Heart left ventricle (tissue), 16 donors: ENCODE results near the gene TNIK. TPM values are rescaled to one million over a fixed set of nuclear protein-coding genes. Genes with fewer than 3 reads are reported as not detected.

Source experiments
- ATAC-seq, 4 donors: fragments of 200-7000 bp; cut with Tn5 transposase; one replicate each; pipeline ENCODE4 v1.9.1; 2020 to 2022; ENCODE audit warnings: moderate library complexity in 4 of 4, mild to moderate bottlenecking in 3 of 4, moderate number of reproducible peaks in 1 of 4
- DNase-seq, 5 donors: peaks; one replicate each; pipeline ENCODE4 v3.0.0-alpha.2; 2020
- H3K27ac ChIP-seq, 12 donors: fragments of 200-600 bp; sonication (generic) in 4 of 12; one replicate each; pipeline versions ENCODE4 v1.5.0 to v1.8.0; 2016 to 2022; ENCODE audit warnings: mild to moderate bottlenecking in 2 of 12
- H3K27me3 ChIP-seq, 9 donors: fragments of 200-600 bp; sonication (generic) in 2 of 9; one replicate each; pipeline versions ENCODE4 v1.5.1 to v1.8.0; 2016 to 2022; ENCODE audit warnings: mild to moderate bottlenecking in 3 of 9
- H3K36me3 ChIP-seq, 9 donors: fragments of 200-600 bp; sonication (generic) in 2 of 9; one replicate each; pipeline versions ENCODE4 v1.5.0 to v1.8.0; 2018 to 2022; ENCODE audit warnings: mild to moderate bottlenecking in 2 of 9
- H3K4me1 ChIP-seq, 12 donors: fragments of 200-600 bp; sonication (generic) in 4 of 12; one replicate each; pipeline versions ENCODE4 v1.5.0 to v1.8.0; 2016 to 2022; ENCODE audit warnings: mild to moderate bottlenecking in 3 of 12
- H3K4me3 ChIP-seq, 12 donors: fragments of 200-600 bp; sonication (generic) in 4 of 12; one replicate each; pipeline versions ENCODE4 v1.5.0 to v1.8.0; 2017 to 2022; ENCODE audit warnings: mild to moderate bottlenecking in 9 of 12, moderate library complexity in 4 of 12
- H3K9me3 ChIP-seq, 12 donors: fragments of 200-600 bp; sonication (generic) in 4 of 12; one replicate each; pipeline versions ENCODE4 v1.5.0 to v1.8.0; 2016 to 2022; ENCODE audit warnings: mild to moderate bottlenecking in 1 of 12
- POLR2A ChIP-seq, 2 donors: fragments of 450-650 bp; IDR thresholded peaks; one replicate each; pipeline ENCODE4 v1.6.1; 2017; ENCODE audit warnings: antibody characterized with exemption in 2 of 2, mild to moderate bottlenecking in 2 of 2, moderate library complexity in 2 of 2
- WGBS, 4 donors: extraction: QIAGEN DNeasy Blood & Tissue Kit in 2 of 4; methylation state at CpG; one replicate each; pipeline versions ENCODE4 v1.1.5 to v1.1.7; 2013 to 2018; 5-methylcytosine and 5-hydroxymethylcytosine counted together
- intact Hi-C, 10 donors: fragments of 100-400 bp; cut with DNase I; formaldehyde crosslinking; loops; one replicate each; pipeline versions ENCODE4 v1.11.1 to v1.14.2; 2022
- polyA plus RNA-seq, 2 donors: library from polyadenylated mRNA; stranded (reverse); fragments of 200-250 nt; gene quantifications; one replicate each; pipeline ENCODE4 v1.2.3, GENCODE V29; 2013
- total RNA-seq, 9 donors: library from RNA; depleted of rRNA in 2 of 9; stranded (reverse); fragments of >200 nt in 2 of 9; fragmentation: NEBNext Ultra II Directional in 3 of 9; extraction: Animal tissue kit (Norgen Biotek cat#: 25700) in 3 of 9; gene quantifications; one replicate each; pipeline versions ENCODE4 v1.1.0 to v1.2.4, GENCODE V29; 2016 to 2023
- TF ChIP-seq, protein P1 (sequence below), 12 donors: fragments of 200-600 bp; sonication (generic) in 4 of 12; IDR thresholded peaks; one replicate each; pipeline versions ENCODE4 v1.5.0 to v1.8.0; 2018 to 2022; ENCODE audit warnings: antibody characterized with exemption in 12 of 12, mild to moderate bottlenecking in 5 of 12
- donor health status: ischemic (EF 13 %, LVEDD 7.1; RV severe dilation, severe dysfunction).
- donor health status: healthy with polysubstance abuse.
- donor health status: DM: no; HTN: yes; CAD: no.
- donor health status: DM: no; HTN: no; CAD: no.
- donor health status: ischemic (EF 25% LVEDD 6.9; RV normal size, moderate dysfunction).
- donor health status: ischemic (EF 25% LVEDD 5.7; RV mildly dilated, moderate dysfunction).
- donor health status: healthy.
- donor health status: DM: yes; HTN: yes; CAD: no.
- donor health status: ischemic (EF 35%, LVEDD 5.7; RV mildly dilated, moderate dysfunction).
- donor health status: nonischemic (EF 11% LVEDD 7.7; RV severe dilation, severe dysfunction).
- donor health status: DM: yes; HTN: yes; CAD: no.
- donor health status: PGD.
- donor health status: ischemic (EF 29% LVEDD 5.4; RV normal size, mild dysfunction).
- donor health status: nonischemic (EF 23%, LVEDD 6.1; RV moderate dilation, normal function).

Gene TNIK
- total and polyA plus RNA-seq, 11 donors: 12.3 to 51.6 (median 32.4) TPM

DNA sequence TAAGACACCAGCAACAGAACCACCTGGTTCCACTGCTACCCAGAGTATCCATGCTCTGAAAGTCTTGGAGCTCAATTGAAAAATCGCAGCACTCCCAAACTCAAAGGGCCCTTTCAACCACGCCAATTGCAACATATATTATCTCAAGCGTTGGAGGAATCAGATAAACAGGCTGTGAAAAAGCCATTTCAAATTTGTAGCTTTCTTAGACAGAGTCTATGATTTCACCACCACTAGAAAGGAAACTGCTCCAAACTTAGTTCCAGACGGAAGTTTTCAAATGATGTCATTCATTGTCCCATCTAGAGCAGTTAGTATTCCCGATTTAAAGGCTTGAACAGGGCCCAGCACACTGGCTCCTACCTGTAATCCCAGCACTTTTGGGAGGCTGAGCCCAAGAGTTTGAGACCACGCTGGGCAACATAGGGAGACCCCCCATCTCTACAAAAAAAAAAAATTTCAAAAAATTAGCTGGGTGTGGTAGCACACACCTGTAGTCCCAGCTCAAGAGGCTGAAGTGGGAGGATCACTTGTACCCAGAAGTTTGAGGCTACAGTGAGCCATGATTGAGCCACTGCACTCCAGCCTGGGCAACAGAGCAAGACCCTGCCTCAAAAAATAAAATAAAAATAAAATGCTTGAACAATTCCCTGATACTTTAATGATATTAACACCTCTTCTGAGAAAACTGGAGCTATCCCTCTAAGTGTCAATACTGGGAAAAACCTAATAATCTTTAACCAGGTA lies 16.8 kb downstream of the TNIK start:
- peak in 3 of 4 donors; percentile 63 to 82 (median 67) for ATAC-seq
- peaks cover 0 to 26% (median 6%) of the 10 kb centered on the region in 12 donors for H3K4me1 ChIP-seq
- no peaks in the 10 kb centered on the region for H3K27me3 ChIP-seq
- no peak overlapping the region for H3K27ac ChIP-seq
- no peaks in the 10 kb centered on the region for H3K9me3 ChIP-seq
- TF ChIP-seq POLR2A (IDR thresholded peaks at IDR 0.05): no peak
- TF ChIP-seq, protein P1, sequence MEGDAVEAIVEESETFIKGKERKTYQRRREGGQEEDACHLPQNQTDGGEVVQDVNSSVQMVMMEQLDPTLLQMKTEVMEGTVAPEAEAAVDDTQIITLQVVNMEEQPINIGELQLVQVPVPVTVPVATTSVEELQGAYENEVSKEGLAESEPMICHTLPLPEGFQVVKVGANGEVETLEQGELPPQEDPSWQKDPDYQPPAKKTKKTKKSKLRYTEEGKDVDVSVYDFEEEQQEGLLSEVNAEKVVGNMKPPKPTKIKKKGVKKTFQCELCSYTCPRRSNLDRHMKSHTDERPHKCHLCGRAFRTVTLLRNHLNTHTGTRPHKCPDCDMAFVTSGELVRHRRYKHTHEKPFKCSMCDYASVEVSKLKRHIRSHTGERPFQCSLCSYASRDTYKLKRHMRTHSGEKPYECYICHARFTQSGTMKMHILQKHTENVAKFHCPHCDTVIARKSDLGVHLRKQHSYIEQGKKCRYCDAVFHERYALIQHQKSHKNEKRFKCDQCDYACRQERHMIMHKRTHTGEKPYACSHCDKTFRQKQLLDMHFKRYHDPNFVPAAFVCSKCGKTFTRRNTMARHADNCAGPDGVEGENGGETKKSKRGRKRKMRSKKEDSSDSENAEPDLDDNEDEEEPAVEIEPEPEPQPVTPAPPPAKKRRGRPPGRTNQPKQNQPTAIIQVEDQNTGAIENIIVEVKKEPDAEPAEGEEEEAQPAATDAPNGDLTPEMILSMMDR (IDR thresholded peaks at IDR 0.05): no peak
- no peak for DNase-seq
- no peaks in the 10 kb centered on the region for H3K36me3 ChIP-seq
- H3K4me3 ChIP-seq: no peak overlapping the region
- intact Hi-C loops: no loop called here
- 40 to 58% (median 45%) methylated on average over 6 of the region's 6 CpGs for WGBS, 4 donors

DNA sequence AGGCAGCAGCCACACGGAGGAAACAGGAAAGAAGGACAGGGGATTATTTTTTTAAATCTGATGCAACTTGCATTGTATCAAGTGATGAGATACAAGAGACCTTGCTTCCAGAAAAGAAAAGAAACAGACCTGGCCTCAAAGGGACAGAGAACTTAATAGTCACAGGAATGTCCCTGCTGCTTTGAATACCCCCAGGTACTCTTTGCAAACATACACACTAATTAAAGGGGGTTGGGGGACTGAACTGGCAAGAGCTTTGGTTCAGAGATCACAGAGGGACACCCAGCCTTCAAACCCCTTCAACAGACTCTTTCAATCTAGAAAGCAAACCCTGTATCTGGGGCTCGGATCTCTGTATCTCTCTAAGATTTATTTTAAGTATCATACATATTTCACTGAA lies 18.0 kb downstream of the TNIK start:
- WGBS, 4 donors: 39 to 46% (median 43%) methylated on average over 2 of the region's 2 CpGs
- H3K9me3 ChIP-seq: no peaks in the 10 kb centered on the region
- H3K27ac ChIP-seq: no peak overlapping the region
- no peak for TF ChIP-seq POLR2A (IDR thresholded peaks at IDR 0.05)
- TF ChIP-seq, protein P1 (IDR thresholded peaks at IDR 0.05): no peak
- intact Hi-C loops: no loop called here
- no peak overlapping the region for H3K4me3 ChIP-seq
- no peak for DNase-seq
- H3K36me3 ChIP-seq: no peaks in the 10 kb centered on the region
- H3K4me1 ChIP-seq: peaks cover 0 to 26% (median 5%) of the 10 kb centered on the region in 12 donors
- no peaks in the 10 kb centered on the region for H3K27me3 ChIP-seq
- no peak for ATAC-seq

DNA sequence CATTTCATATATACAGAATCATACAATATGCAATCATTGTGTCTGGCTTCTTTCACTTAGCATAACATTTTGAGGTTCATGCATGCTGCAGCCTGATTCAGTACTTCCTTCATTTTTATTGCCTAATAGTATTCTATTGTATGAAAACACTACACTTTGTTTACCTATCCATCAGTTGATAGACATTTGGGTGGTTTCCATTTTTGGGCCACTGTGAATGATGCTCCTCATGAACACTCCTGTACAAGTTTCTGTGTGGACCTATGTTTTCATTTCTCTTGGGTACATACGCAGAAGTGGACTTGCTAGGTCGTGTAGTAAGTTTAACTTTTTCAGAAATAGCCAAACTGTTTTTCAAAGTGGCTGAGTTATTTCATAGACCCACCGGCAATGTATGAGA lies 18.8 kb downstream of the TNIK start:
- no peaks in the 10 kb centered on the region for H3K27me3 ChIP-seq
- DNase-seq: no peak
- no peak for ATAC-seq
- peaks cover 0 to 33% (median 6%) of the 10 kb centered on the region in 12 donors for H3K4me1 ChIP-seq
- intact Hi-C loops: no loop called here
- H3K36me3 ChIP-seq: no peaks in the 10 kb centered on the region
- no peak overlapping the region for H3K4me3 ChIP-seq
- H3K9me3 ChIP-seq: no peaks in the 10 kb centered on the region
- no peak for TF ChIP-seq POLR2A (IDR thresholded peaks at IDR 0.05)
- TF ChIP-seq, protein P1 (IDR thresholded peaks at IDR 0.05): no peak
- WGBS, 4 donors: 85 to 91% (median 87%) methylated on average over 3 of the region's 3 CpGs
- H3K27ac ChIP-seq: no peak overlapping the region

DNA sequence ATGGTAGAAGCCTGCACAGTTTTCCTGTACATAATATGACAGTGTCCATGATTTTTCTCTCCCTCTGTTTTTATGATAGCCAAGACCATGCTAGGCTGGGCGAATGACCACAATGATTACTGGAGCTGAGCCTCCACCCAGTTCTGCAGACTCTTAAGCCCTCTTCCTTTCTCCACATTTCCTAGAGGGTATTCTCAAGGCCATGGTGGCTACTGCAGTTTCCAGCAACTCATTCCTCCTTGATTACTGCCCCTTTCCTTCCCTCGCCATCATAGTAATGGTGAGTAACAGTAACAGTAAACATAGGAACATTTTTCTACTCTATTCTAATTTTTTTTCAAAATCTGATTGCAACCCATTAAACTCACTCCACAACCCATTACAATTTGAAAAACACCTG lies 20.2 kb downstream of the TNIK start:
- Histone ChIP-seq H3K27me3 (no peaks in the 10 kb centered on the region), H3K9me3 (no peaks in the 10 kb centered on the region), H3K27ac (no peak overlapping the region), H3K4me1 (peaks cover 0 to 32% (median 7%) of the 10 kb centered on the region in 12 donors), H3K36me3 (no peaks in the 10 kb centered on the region), H3K4me3 (no peak overlapping the region)
- TF ChIP-seq, protein P1 (IDR thresholded peaks at IDR 0.05): no peak
- no peak for TF ChIP-seq POLR2A (IDR thresholded peaks at IDR 0.05)
- intact Hi-C loops: no loop called here
- DNase-seq (no peak), ATAC-seq (no peak)
- 89 to 94% (median 91%) methylated on average over 2 of the region's 2 CpGs for WGBS, 4 donors
